GM19328 (cell line): ENCODE results near the gene SLC7A8.

Source experiments
- ATAC-seq: cut with Tn5 transposase; IDR thresholded peaks from one replicate; pipeline ENCODE4 v1.9.1; 2021; ENCODE audit warnings: mild to moderate bottlenecking, moderate library complexity; ENCODE audit not compliant: unreplicated experiment

The SLC7A8 gene

GRCh38 chr14:23183158-23183470 lies 346 bp downstream of the SLC7A8 start:
- ATAC-seq = no peak

GRCh38 chr14:23182372-23183157 lies 895 bp downstream of the SLC7A8 start:
- ATAC-seq = no peak

- no peak for ATAC-seq
These were observed 1.5 kb downstream of the SLC7A8 start for GRCh38 chr14:23181946-23182345.

GRCh38 chr14:23181453-23181852 lies 2.0 kb downstream of the SLC7A8 start:
- ATAC-seq = no peak

- ATAC-seq = no peak
These were observed 6.3 kb downstream of the SLC7A8 start for GRCh38 chr14:23177181-23177580.

- ATAC-seq = no peak
These were observed 7.6 kb downstream of the SLC7A8 start for GRCh38 chr14:23175823-23176222.

GRCh38 chr14:23174296-23175184 lies 8.9 kb downstream of the SLC7A8 start:
- ATAC-seq = no peak

- no peak for ATAC-seq
These were observed 9.7 kb downstream of the SLC7A8 start for GRCh38 chr14:23173796-23174195.

- ATAC-seq = no peak
These were observed 10.4 kb downstream of the SLC7A8 start for GRCh38 chr14:23173031-23173430.

- no peak for ATAC-seq
These were observed 10.9 kb downstream of the SLC7A8 start for GRCh38 chr14:23172574-23172973.

GRCh38 chr14:23172096-23172495 lies 11.4 kb downstream of the SLC7A8 start:
- ATAC-seq = no peak

GRCh38 chr14:23171222-23171975 lies 12.1 kb downstream of the SLC7A8 start:
- no peak for ATAC-seq

- no peak for ATAC-seq
These were observed 13.8 kb downstream of the SLC7A8 start for GRCh38 chr14:23169622-23170021.

- no peak for ATAC-seq
These were observed 15.2 kb downstream of the SLC7A8 start for GRCh38 chr14:23168246-23168645.

GRCh38 chr14:23167116-23167847 lies 16.2 kb downstream of the SLC7A8 start:
- no peak for ATAC-seq

- no peak for ATAC-seq
These were observed 18.5 kb downstream of the SLC7A8 start for GRCh38 chr14:23164949-23165348.

GRCh38 chr14:23164250-23164649 lies 19.2 kb downstream of the SLC7A8 start:
- no peak for ATAC-seq

GRCh38 chr14:23163830-23164229 lies 19.6 kb downstream of the SLC7A8 start:
- no peak for ATAC-seq

- ATAC-seq = no peak
These were observed 20.7 kb downstream of the SLC7A8 start for GRCh38 chr14:23162800-23163199.

- no peak for ATAC-seq
These were observed 21.5 kb downstream of the SLC7A8 start for GRCh38 chr14:23162005-23162404.
